K562 (cell line): ENCODE measurements around the gene MYMX. TPM values are rescaled to one million over a fixed set of nuclear protein-coding genes. Genes with fewer than 3 reads are reported as not detected.

Source experiments
- CEBPG ChIP-seq, 3 experiments: fragments of 200-800 bp in 1 of 3; sonication (Bioruptor generic) in 1 of 3; sonication (generic) in 1 of 3; formaldehyde crosslinking in 1 of 3; IDR thresholded peaks in 2 of 3; conservative IDR thresholded peaks in 1 of 3; 2 replicates each; pipeline versions ENCODE4 v1.6.1 to v1.8.0; 2016 to 2022; ENCODE audit warnings: missing compliant biosample characterization in 2 of 3, missing genetic modification characterization in 2 of 3, mild to moderate bottlenecking in 1 of 3, missing genetic modification reagents in 1 of 3
- EWSR1 ChIP-seq: fragments of 450-650 bp; IDR thresholded peaks from 2 replicates; pipeline ENCODE4 v1.6.1; 2018; ENCODE audit warnings: borderline replicate concordance, mild to moderate bottlenecking, low read depth, moderate library complexity; ENCODE audit not compliant: partially characterized antibody
- EZH2 ChIP-seq: IDR thresholded peaks from 2 replicates; pipeline ENCODE4 v1.6.1; 2012; ENCODE audit warnings: low read depth, mild to moderate bottlenecking, inconsistent platforms, low read length, borderline replicate concordance
- GTF3C2 ChIP-seq: IDR thresholded peaks from 3 replicates; pipeline ENCODE4 v1.6.1; 2011; ENCODE audit warnings: borderline replicate concordance, mild to moderate bottlenecking, moderate library complexity; ENCODE audit not compliant: insufficient read length; ENCODE audit errors: extremely low read depth
- HMBOX1 ChIP-seq: sonication (generic); IDR thresholded peaks from 2 replicates; pipeline ENCODE4 v1.6.1; 2016
- HOXB6 ChIP-seq: fragments of 250-450 bp; sonication (Bioruptor Pico); IDR thresholded peaks from 2 replicates; pipeline ENCODE4 v1.5.1; 2022; ENCODE audit warnings: mild to moderate bottlenecking, borderline replicate concordance
- IRF2 ChIP-seq: sonication (generic); formaldehyde crosslinking; IDR thresholded peaks from 2 replicates; pipeline ENCODE4 v1.8.1; 2022; ENCODE audit warnings: mild to moderate bottlenecking, missing genetic modification reagents
- KDM5B ChIP-seq: fragments of 200-600 bp; sonication (generic); IDR thresholded peaks from 2 replicates; pipeline ENCODE4 v1.6.1; 2012; ENCODE audit warnings: low read depth, mild to moderate bottlenecking, moderate library complexity, low read length, control low read depth, inconsistent platforms; ENCODE audit not compliant: insufficient replicate concordance
- LEF1 ChIP-seq: fragments of 450-650 bp; IDR thresholded peaks from 2 replicates; pipeline ENCODE4 v1.6.1; 2016; ENCODE audit warnings: mild to moderate bottlenecking
- MYNN ChIP-seq, 2 experiments: sonication (generic); formaldehyde crosslinking in 1 of 2; IDR thresholded peaks; 2 replicates each; pipeline versions ENCODE4 v1.5.0 to v1.6.1; 2016 to 2020; ENCODE audit warnings: antibody characterized with exemption in 1 of 2, missing genetic modification reagents in 1 of 2
- PHB ChIP-seq: fragments of 250-450 bp; sonication (Bioruptor Pico); IDR thresholded peaks from 2 replicates; pipeline ENCODE4 v1.5.0; 2021
- PKNOX1 ChIP-seq: fragments of 450-650 bp; IDR thresholded peaks from 2 replicates; pipeline ENCODE4 v1.6.1; 2016
- PURB ChIP-seq: sonication (generic); formaldehyde crosslinking; IDR thresholded peaks from 2 replicates; pipeline ENCODE4 v1.9.0; 2021; ENCODE audit warnings: low read depth, mild to moderate bottlenecking, missing genetic modification reagents
- SMAD2 ChIP-seq: fragments of 150-350 bp; IDR thresholded peaks from 2 replicates; pipeline ENCODE4 v1.6.1; 2014; ENCODE audit warnings: low read depth, mild to moderate bottlenecking, low read length
- ZEB2 ChIP-seq: fragments of 450-650 bp; IDR thresholded peaks from 2 replicates; pipeline ENCODE4 v1.6.1; 2016
- ZFX ChIP-seq: sonication (generic); formaldehyde crosslinking; IDR thresholded peaks from 2 replicates; pipeline ENCODE4 v1.8.0; 2022; ENCODE audit warnings: mild to moderate bottlenecking, missing genetic modification reagents, moderate library complexity
- ZNF431 ChIP-seq: sonication (generic); formaldehyde crosslinking; IDR thresholded peaks from 2 replicates; pipeline ENCODE4 v1.8.0; 2022; ENCODE audit warnings: mild to moderate bottlenecking, missing genetic modification reagents
- ZNF592 ChIP-seq: fragments of 450-650 bp; IDR thresholded peaks from 2 replicates; pipeline ENCODE4 v1.6.1; 2017; ENCODE audit warnings: antibody characterized with exemption, mild to moderate bottlenecking
- ZNF77 ChIP-seq: fragments of 250-450 bp; sonication (Bioruptor Pico); IDR thresholded peaks from 2 replicates; pipeline ENCODE4 v1.5.0; 2020
- polyA plus RNA-seq, 8 experiments: library from polyadenylated mRNA; depleted of rRNA in 4 of 8; stranded (reverse) in 5 of 8; unstranded in 3 of 8; fragments of >200 nt; fragmentation: Nextera tagmentation in 2 of 8; fragmentation: Illumina TruSeq in 1 of 8; extraction: Ambion mirVana in 2 of 8; extraction: Trizol in 1 of 8; gene quantifications; 2 replicates each; pipeline versions ENCODE4 v1.2.1 to v1.2.3, GENCODE V29; 2011 to 2014; ENCODE audit warnings: inconsistent platforms in 1 of 8, missing spikeins in 1 of 8
- total RNA-seq, 7 experiments: library from RNA; depleted of rRNA in 6 of 7; stranded (reverse); fragments of >200 nt in 6 of 7; fragmentation: Illumina TruSeq in 2 of 7; extraction: Trizol in 2 of 7; gene quantifications; 2 replicates each; pipeline versions ENCODE4 v1.2.1 to v1.2.3, GENCODE V29; 2011 to 2021; ENCODE audit warnings: low replicate concordance in 1 of 7

The MYMX gene
- total and polyA plus RNA-seq, 9 of the 15 experiments (the other 6 are each of a cell fraction or from before 2014, with no cell fraction given): 0.12 TPM; not detected in 8

- TF ChIP-seq GTF3C2 (no peak), LEF1 (peak; percentile 45; the same call in 1 of the 2 replicates), ZNF592 (no peak), CEBPG (CRISPR knock-in tag; IDR thresholded peaks at IDR 0.05) (no peak), CEBPG (tag; conservative IDR thresholded peaks at IDR 0.05 in 1 of 2, IDR thresholded peaks at IDR 0.05 in 1 of 2) (peak in 1 of 2 experiments; percentile 19; a peak in 1 of 4 replicates), EWSR1 (no peak), ZFX (CRISPR knock-in tag) (no peak), IRF2 (CRISPR knock-in tag) (no peak), ZNF77 (CRISPR knock-in tag) (no peak), SMAD2 (no peak), PURB (CRISPR knock-in tag) (no peak), MYNN (IDR thresholded peaks at IDR 0.05) (no peak), MYNN (CRISPR knock-in tag; IDR thresholded peaks at IDR 0.05) (no peak), PKNOX1 (peak; percentile 72), HOXB6 (CRISPR knock-in tag) (no peak), KDM5B (no peak), ZNF431 (CRISPR knock-in tag) (no peak), HMBOX1 (peak; percentile 80), EZH2 (no peak), ZEB2 (peak; percentile 93), PHB (no peak)
These were observed 12.8 kb upstream of the MYMX start (continued) for GRCh38 chr6:44203955-44204354.
